Right lobe of liver (tissue), 4 donors: ENCODE measurements around the gene NXF3.

Source experiments
- POLR2A ChIP-seq: fragments of 450-650 bp; IDR thresholded peaks from one replicate; pipeline ENCODE4 v1.6.1; 2017; ENCODE audit warnings: antibody characterized with exemption, mild to moderate bottlenecking
- TF ChIP-seq, protein P1 (sequence below), 4 donors: fragments of 200-600 bp in 3 of 4; fragments of 450-650 bp in 1 of 4; IDR thresholded peaks; one replicate each; pipeline versions ENCODE4 v1.5.1 to v1.8.0; 2016 to 2022; ENCODE audit warnings: antibody characterized with exemption in 4 of 4, mild to moderate bottlenecking in 2 of 4
- donor health status: DM: no; HTN: no; CAD: no.
- donor health status: DM: no; HTN: no; CAD: no.
- donor health status: DM: no; HTN: yes; CAD: no.

DNA sequence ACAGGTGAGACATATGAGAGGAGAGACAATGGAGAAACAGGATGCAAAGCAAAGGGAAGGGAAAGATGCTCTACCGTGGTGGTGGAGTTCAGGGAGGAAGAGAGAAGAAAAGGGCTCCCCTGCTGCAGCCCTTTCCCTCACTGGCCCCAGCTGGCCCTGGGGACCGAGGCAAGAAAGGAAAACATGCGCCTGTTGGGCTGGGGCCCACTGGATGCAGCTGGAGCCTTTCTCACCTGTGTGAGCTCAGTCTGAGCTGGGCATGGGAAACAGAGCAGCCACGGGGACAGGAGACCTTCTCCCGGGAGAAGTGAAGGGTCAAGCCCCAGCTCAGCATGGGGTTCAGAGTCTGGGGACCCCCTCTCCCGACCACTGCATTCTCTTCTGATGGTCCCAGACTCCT lies 11.9 kb downstream of the NXF3 start:
- no peak for TF ChIP-seq POLR2A
- TF ChIP-seq, protein P1, sequence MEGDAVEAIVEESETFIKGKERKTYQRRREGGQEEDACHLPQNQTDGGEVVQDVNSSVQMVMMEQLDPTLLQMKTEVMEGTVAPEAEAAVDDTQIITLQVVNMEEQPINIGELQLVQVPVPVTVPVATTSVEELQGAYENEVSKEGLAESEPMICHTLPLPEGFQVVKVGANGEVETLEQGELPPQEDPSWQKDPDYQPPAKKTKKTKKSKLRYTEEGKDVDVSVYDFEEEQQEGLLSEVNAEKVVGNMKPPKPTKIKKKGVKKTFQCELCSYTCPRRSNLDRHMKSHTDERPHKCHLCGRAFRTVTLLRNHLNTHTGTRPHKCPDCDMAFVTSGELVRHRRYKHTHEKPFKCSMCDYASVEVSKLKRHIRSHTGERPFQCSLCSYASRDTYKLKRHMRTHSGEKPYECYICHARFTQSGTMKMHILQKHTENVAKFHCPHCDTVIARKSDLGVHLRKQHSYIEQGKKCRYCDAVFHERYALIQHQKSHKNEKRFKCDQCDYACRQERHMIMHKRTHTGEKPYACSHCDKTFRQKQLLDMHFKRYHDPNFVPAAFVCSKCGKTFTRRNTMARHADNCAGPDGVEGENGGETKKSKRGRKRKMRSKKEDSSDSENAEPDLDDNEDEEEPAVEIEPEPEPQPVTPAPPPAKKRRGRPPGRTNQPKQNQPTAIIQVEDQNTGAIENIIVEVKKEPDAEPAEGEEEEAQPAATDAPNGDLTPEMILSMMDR (IDR thresholded peaks at IDR 0.05): no peak
